ENCODE measurements around the gene CCNT1. TPM values are rescaled to one million over a fixed set of nuclear protein-coding genes. Genes with fewer than 3 reads are reported as not detected.
"Not testable (repeated sequence)": the region's sequence is repeated elsewhere in the genome, so short reads cannot be mapped to it uniquely, and the experiment has no call there.

CCNT1 gene
- total RNA-seq, result 10 to 100 TPM; 67.3 to 68.1 TPM

- ChIA-PET CTCF (interaction anchor here (1.3 to 3.2 kb wide), 3 partner anchors 11 to 98 kb away, joined by 3 to 11 read pairs (median 4); no protein-coding TSS in a partner anchor), POLR2A (interaction anchor here (1.0 kb wide), 1 partner anchor 35 kb away, joined by 3 read pairs; the partner anchor contains the start of gene KANSL2)
These were observed at the start of gene CCNT1 for GRCh38 chr12:48716493-48717251. CCNT1 (minus strand) TSS chr12:48716707; CDS start chr12:48716675, 32 bp downstream.

DNA sequence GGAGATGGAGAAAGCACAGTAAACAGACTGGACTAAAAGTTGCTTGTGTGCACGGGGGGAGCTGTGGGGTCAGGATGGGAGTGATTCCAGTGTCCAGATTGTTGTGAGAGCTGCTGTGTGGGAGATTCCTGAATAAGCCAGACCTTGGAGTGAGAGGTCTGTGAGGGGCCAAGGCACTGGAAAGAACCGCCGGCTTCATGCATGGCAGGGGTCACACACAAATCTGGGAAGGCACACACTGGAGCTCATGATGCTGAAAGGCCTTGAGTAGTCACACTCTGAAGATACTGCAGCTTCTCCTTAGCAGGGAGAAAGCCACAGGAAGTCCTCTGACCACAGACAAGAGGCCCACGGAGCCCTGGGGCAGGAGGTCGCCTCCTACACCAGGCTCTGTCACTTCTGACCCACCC is 49.3 kb upstream of the CCNT1 start:
- ChIA-PET POLR2A (no interaction called here), CTCF (interaction anchor here (0.8 to 1.4 kb wide), 2 partner anchors 30 to 39 kb away, joined by 3 to 4 read pairs; no protein-coding TSS in a partner anchor)

DNA sequence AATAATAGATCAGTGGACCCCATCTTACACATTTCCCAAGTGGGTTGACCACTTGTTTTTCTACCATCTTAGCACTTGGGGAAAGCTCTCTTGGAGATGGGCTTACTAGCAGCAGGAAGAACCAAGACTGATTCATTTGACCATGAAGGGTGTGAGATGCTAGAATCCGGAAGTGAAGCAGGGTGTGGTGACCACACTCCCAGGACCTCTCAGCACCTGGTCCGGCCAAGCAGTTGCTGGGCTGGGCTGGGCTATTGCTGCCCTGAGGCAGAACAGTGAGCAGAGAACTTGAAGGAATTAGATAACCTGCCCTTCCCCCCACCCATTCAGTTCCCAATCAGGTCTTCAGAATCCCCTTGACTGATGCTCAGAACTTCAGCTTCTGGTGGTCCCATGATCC is 48.0 kb upstream of the CCNT1 start:
- POLR2A ChIA-PET, result no interaction called here

DNA sequence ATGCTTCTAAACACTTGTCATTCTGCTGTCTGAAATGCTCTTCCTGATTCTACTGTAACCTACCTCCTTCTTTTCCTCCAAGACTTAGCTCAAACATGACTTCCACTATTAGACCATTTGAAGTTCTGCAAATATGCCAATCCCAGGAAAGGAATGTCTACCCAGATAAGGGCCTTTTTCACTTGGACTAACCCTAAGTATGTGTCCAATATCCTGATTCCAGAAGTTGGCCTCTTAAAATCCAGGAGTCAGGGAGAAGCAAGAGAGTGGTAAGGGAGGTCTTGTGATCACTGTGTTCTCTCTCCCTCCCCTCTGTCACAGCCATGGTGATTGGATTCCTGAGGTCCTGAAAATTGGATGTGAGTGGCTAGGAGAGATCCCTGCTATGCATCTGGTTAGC is 42.2 kb upstream of the CCNT1 start:
- ChIA-PET CTCF (interaction anchor here (1.0 kb wide), 1 partner anchor 36 kb away, joined by 4 read pairs; no protein-coding TSS in a partner anchor), POLR2A (no interaction called here)

More for the DNA sequence above, 48.0 kb upstream of the CCNT1 start:
- CTCF ChIA-PET, result interaction anchor here (1.4 kb wide), 1 partner anchor 31 kb away, joined by 4 read pairs; no protein-coding TSS in a partner anchor

- ChIA-PET CTCF (interaction anchor here (1.0 kb wide), 1 partner anchor 37 kb away, joined by 4 read pairs; no protein-coding TSS in a partner anchor), POLR2A (no interaction called here)
These were observed 41.7 kb upstream of the CCNT1 start for GRCh38 chr12:48758186-48758585.

DNA sequence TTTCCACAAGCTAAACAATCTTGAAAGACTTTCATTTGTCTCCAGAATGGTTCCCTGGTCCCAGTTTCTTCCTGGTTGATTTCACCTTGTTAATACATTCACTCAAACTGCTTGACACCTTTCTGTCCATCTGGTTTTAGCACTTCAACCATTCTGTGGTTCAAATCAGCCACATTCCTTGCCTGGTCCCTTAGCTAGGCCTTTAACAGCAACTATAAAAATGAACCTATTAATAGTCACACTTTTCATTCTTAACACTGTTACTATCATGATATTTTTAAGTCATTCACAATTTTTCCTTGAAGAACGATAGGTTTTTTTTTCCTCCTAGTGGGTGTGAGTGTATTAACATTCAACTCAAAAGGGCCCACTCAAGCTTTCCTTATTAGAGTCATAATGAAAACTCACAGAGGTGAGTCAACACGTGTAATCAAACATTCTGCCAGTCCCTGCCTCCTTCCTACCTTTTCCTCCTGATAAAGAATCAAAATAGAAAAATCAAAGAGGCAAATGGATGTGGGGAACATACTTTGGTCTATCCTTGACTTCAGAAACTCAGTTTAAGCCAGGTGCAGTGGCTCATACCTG is 34.4 kb upstream of the CCNT1 start:
- ChIA-PET POLR2A (no interaction called here), CTCF (interaction anchor here (0.6 to 6.7 kb wide), 3 partner anchors 44 to 141 kb away, joined by 3 to 75 read pairs (median 5); no protein-coding TSS in a partner anchor)

DNA sequence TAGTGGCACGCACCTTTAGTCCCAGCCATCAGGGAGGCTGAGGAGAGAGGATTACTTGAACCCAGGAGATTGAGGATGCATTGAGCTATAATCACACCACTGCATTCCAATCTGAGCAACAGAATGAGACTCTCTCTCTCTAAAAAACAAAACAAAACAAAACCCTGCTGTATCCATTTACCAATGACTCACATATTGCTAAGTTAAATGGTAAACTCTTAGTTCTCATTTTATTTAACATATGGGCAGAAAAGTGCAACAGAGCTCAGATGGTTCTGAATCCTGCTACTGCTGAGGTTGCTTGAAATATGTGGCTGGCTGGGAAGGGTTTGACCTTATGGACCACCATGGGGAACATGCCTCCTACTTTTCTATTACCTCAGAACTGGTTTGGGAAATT is 33.7 kb upstream of the CCNT1 start:
- ChIA-PET POLR2A (interaction anchor here (0.7 kb wide), 1 partner anchor 546 kb away, joined by 3 read pairs; no protein-coding TSS in a partner anchor), CTCF (interaction anchor here (0.6 to 6.7 kb wide), 4 partner anchors 44 to 142 kb away, joined by 3 to 75 read pairs (median 4); no protein-coding TSS in a partner anchor)

DNA sequence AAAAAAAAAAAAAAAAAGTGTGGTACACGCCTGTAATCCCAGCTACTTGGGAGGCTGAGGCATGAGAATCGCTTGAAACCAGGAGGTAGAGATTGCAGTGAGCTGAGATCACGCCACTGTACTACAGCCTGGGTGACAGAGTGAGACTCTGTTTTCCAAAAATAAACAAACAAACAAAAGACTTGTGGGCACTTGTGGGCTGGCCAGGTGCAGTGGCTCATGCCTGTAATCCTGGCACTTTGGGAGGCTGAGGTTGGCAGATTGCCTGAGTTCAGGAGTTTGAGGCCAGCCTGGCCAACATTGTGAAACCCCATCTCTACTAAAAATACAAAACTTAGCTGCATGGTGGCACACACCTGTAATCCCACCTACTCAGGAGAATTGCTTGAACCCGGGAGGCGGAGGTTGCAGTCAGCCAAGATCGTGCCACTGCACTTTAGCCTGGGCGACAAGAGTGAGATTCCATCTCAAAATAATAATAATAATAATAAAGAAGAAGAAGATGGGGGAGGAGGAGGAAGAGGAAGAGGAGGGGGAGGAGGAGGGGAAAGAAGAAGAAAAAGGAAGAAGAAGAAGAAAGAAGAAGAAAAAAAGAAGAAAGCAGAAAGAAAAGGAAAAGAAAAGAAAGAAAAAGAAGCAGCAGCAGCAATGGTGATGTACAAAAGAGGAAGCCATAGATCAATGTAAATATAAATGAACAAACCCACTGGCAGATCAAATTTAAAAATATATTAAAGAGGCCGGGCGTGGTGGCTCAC is 27.9 kb upstream of the CCNT1 start:
- POLR2A ChIA-PET, result no interaction called here
- CTCF ChIA-PET, result interaction anchor here (1.1 kb wide), 1 partner anchor 17 kb away, joined by 5 read pairs; no protein-coding TSS in a partner anchor

DNA sequence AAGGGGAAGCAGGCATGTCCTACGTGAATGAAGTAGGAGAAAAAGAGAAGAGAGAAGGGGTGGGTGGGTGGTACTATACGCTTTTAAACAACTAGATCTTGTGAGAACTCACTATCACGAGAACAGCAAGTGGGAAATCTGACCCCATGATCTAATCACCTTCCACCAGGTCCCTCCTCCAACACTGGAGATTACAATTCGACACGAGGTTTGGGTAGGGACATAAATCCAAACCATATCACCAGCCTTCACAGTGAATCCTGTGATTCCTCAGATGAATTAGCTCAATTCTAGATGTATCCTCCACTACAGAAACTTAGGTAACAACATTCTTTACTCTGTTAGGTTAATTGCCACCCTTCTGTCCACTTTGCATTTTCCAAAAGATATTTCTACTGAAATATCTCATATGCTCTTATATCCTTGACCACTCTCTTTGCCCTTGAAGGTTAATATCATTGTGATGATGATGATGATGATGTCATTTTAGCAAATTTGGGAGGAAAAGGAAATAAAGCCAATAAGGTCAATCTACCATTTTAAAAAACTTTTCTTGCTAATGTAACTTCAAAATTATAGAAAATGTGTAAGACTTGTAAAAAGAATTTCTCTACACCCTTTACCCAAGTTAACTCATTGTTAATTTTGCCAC is 23.2 kb upstream of the CCNT1 start:
- CTCF ChIA-PET, result interaction anchor here (0.6 to 1.2 kb wide), 2 partner anchors 12 to 14 kb away, joined by 3 read pairs; no protein-coding TSS in a partner anchor

GRCh38 chr12:48736456-48736855 is 19.9 kb upstream of the CCNT1 start:
- ChIA-PET POLR2A (interaction anchor here (0.7 kb wide), 1 partner anchor 82 kb away, joined by 6 read pairs; the partner anchor contains the start of gene CACNB3), CTCF (interaction anchor here (0.6 to 0.9 kb wide), 3 partner anchors 17 to 328 kb away, joined by 3 read pairs; no protein-coding TSS in a partner anchor)

More for the DNA sequence above, 23.2 kb upstream of the CCNT1 start:
- POLR2A ChIA-PET, result no interaction called here

GRCh38 chr12:48728807-48729206 is 12.3 kb upstream of the CCNT1 start:
- ChIA-PET POLR2A (no interaction called here), CTCF (no interaction called here)

- POLR2A ChIA-PET, result not testable (repeated sequence)
These were observed 4.2 kb upstream of the CCNT1 start for GRCh38 chr12:48720737-48721136.

DNA sequence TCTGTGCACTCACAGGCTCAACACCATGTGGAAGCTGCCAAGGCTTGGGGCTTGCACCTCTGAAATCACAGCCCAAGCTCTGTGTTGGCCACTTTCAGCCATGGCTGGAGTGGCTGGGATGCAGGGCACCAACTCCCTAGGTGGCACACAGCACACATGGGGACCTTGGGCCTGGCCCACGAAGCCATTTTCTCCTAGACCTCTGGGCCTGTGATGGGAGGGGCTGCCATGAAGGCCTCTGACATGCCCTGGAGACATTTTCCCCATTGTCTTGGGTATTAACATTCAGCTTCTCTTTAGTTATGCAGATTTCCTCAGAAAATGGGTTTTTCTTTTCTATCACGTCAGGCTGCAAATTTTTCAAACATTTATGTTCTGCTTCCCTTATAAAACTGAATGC is 3.7 kb upstream of the CCNT1 start:
- POLR2A ChIA-PET, result interaction anchor here (1.3 kb wide), 1 partner anchor 38 kb away, joined by 4 read pairs; the partner anchor contains the start of gene KANSL2
- CTCF ChIA-PET, result not testable (repeated sequence)

More at GRCh38 chr12:48720737-48721136, 4.2 kb upstream of the CCNT1 start:
- CTCF ChIA-PET, result not testable (repeated sequence)

- CTCF ChIA-PET, result not testable (repeated sequence)
- POLR2A ChIA-PET, result interaction anchor here (1.3 kb wide), 1 partner anchor 37 kb away, joined by 4 read pairs; the partner anchor contains the start of gene KANSL2
These were observed 2.5 kb upstream of the CCNT1 start for GRCh38 chr12:48719002-48719401.

DNA sequence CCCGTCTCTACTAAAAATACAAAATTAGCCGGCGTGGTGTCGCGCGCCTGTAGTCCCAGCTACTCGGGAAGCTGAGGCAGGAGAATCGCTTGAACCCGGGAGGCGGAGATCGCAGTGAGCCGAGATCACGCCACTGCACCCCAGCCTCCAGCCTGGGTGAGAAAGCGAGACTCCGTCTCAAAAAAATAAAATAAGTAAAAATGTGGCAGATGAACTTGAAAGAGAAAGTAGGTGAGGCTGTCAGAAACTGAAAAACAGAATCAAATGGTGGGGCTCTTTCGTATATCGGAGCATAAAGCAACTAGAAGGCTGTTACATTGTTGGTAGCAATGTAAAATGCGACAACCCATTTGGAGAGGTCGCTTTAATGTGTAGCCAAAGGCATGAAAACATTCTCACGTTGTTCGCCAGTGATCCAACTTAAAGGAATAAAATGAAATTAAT is 767 bp upstream of the CCNT1 start:
- ChIA-PET CTCF (interaction anchor here (0.7 to 3.2 kb wide), 2 partner anchors 97 to 948 kb away, joined by 3 to 11 read pairs; no protein-coding TSS in a partner anchor), POLR2A (no interaction called here)

DNA sequence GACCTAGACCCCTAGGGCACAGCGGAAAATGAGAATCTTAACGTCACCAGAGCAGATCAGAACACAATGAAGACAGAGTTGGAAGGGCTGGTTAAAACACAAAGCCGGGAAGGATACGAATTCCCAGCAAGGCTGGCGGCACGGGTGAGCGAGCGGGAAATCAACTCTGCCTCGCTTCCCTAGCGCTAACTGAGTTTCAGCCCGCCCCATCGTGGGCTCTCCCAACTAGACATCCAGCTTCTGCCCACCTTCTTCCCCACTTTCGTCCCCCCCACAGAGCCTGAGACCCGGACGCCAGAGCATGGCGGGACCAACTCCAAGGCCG is 377 bp downstream of the CCNT1 start:
- ChIA-PET POLR2A (interaction anchor here (0.7 to 1.0 kb wide), 3 partner anchors 24 to 46 kb away, joined by 3 read pairs; partner anchors contain the start of gene KANSL2), CTCF (interaction anchor here (1.3 to 3.2 kb wide), 3 partner anchors 10 to 99 kb away, joined by 3 to 11 read pairs (median 4); no protein-coding TSS in a partner anchor)

GRCh38 chr12:48712209-48712608 is 4.3 kb downstream of the CCNT1 start:
- POLR2A ChIA-PET, result no interaction called here
- CTCF ChIA-PET, result interaction anchor here (0.6 to 1.1 kb wide), 2 partner anchors 35 to 315 kb away, joined by 3 to 4 read pairs; no protein-coding TSS in a partner anchor

DNA sequence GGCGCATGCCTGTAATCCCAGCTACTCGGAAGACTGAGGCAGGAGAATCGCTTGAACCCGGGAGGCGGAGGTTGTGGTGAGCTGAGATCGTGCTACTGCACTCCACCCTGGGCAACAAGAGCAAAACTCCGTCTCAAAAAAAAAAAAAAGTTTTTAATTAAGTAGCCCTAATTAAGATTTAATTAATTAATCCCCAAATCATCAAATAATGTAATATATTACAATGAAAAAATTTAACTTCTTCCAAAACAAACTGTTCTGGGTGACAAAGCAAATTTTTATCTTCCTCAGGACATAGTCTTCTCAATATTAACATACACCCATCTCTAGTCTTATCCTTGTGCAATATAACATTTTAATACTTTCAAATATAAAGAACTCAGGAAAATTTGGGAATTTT is 17.7 kb downstream of the CCNT1 start:
- CTCF ChIA-PET, POLR2A ChIA-PET: not testable (repeated sequence)

All from activated CD8-positive, alpha-beta memory T cell treated with anti-CD3 and anti-CD28 coated beads for 36 hours (primary cell).